H1 (cell line): ENCODE results near the gene C6orf120. TPM values are rescaled to one million over a fixed set of nuclear protein-coding genes. Genes with fewer than 3 reads are reported as not detected.

ENCODE experiments used
- CTCF ChIA-PET: fragments of 300-600 bp; sonication (Branson Sonifier 250); formaldehyde crosslinking; loops from one replicate; lab custom pipeline; 2021; ENCODE audit not compliant: partially characterized antibody; lab: Charles Lee
- POLR2A ChIA-PET: fragments of 300-600 bp; sonication (Branson Sonifier 250); formaldehyde crosslinking; loops from one replicate; lab custom pipeline; 2021; ENCODE audit warnings: inconsistent platforms; ENCODE audit not compliant: partially characterized antibody; lab: Charles Lee
- DNase-seq, 2 experiments: peaks; one replicate each; pipeline versions ENCODE4 v3.0.0 to v3.0.0-alpha.2; 2010 to 2022; ENCODE audit warnings: low spot score in 2 of 2, low read depth in 1 of 2, mixed read lengths in 1 of 2
- FAIRE-seq: peaks from 2 replicates; lab custom pipeline; 2011; peaks lifted over from hg19 to GRCh38; lab: Jason Lieb, UNC
- H2AFZ ChIP-seq: 2 replicates; pipeline ENCODE4 v1.8.1; 2012; ENCODE audit warnings: low read length, inconsistent platforms
- H2AK5ac ChIP-seq: 2 replicates; pipeline ENCODE4 v1.6.1; 2013; ENCODE audit warnings: low read depth, low read length
- H2BK120ac ChIP-seq: replicated peaks from 2 replicates; pipeline ENCODE3; 2013; ENCODE audit warnings: low read depth, low read length, inconsistent platforms
- H2BK12ac ChIP-seq: 2 replicates; pipeline ENCODE4 v1.6.1; 2013; ENCODE audit warnings: low read depth, low read length
- H2BK15ac ChIP-seq: 2 replicates; pipeline ENCODE4 v1.6.1; 2013; ENCODE audit warnings: low read length
- H2BK20ac ChIP-seq: 2 replicates; pipeline ENCODE4 v1.6.1; 2013; ENCODE audit warnings: low read length
- H2BK5ac ChIP-seq: 2 replicates; pipeline ENCODE4 v1.6.1; 2013; ENCODE audit warnings: low read depth, low read length
- H3K14ac ChIP-seq: 2 replicates; pipeline ENCODE4 v1.6.1; 2013; ENCODE audit warnings: inconsistent platforms; ENCODE audit not compliant: insufficient read length
- H3K18ac ChIP-seq: 2 replicates; pipeline ENCODE4 v1.6.1; 2013; ENCODE audit warnings: low read length; ENCODE audit errors: extremely low read depth
- H3K23ac ChIP-seq: 2 replicates; pipeline ENCODE4 v1.6.1; 2013; ENCODE audit warnings: inconsistent platforms; ENCODE audit not compliant: insufficient read length
- H3K23me2 ChIP-seq: 2 replicates; pipeline ENCODE4 v1.6.1; 2013; ENCODE audit warnings: low read depth, low read length
- H3K27ac ChIP-seq: 2 replicates; pipeline ENCODE4 v1.6.1; 2011; ENCODE audit warnings: low read depth, low read length, inconsistent platforms
- H3K27me3 ChIP-seq, 4 experiments: replicated peaks in 1 of 4; 1 replicate in 1 of 4; 2 replicates in 3 of 4; pipeline versions ENCODE4 v1.6.1 to v1.8.1; 2011 to 2013; ENCODE audit warnings: low read length in 3 of 4, mild to moderate bottlenecking in 3 of 4, inconsistent platforms in 2 of 4, mixed read lengths in 2 of 4, moderate library complexity in 1 of 4; ENCODE audit not compliant: control insufficient read depth in 3 of 4, insufficient read depth in 3 of 4; ENCODE audit errors: extremely low read depth in 1 of 4
- H3K36me3 ChIP-seq, 4 experiments: 2 replicates each; pipeline versions ENCODE4 v1.6.1 to v1.8.1; 2011 to 2013; ENCODE audit warnings: mild to moderate bottlenecking in 4 of 4, low read length in 3 of 4, moderate library complexity in 2 of 4, control low read depth in 1 of 4, inconsistent platforms in 1 of 4; ENCODE audit not compliant: insufficient read depth in 4 of 4, control insufficient read depth in 2 of 4
- H3K4ac ChIP-seq: replicated peaks from 2 replicates; pipeline ENCODE3; 2013; ENCODE audit warnings: low read length, low read depth, mixed read lengths, inconsistent platforms; ENCODE audit not compliant: insufficient read length
- H3K4me1 ChIP-seq, 4 experiments: replicated peaks in 1 of 4; 1 replicate in 1 of 4; 2 replicates in 3 of 4; pipeline versions ENCODE4 v1.6.1 to v1.8.1; 2011 to 2013; ENCODE audit warnings: low read length in 3 of 4, inconsistent platforms in 2 of 4, mixed read lengths in 1 of 4; ENCODE audit not compliant: insufficient read depth in 4 of 4, control insufficient read depth in 3 of 4
- H3K4me2 ChIP-seq, 2 experiments: 2 replicates each; pipeline versions ENCODE4 v1.6.1 to v1.8.1; 2011 to 2013; ENCODE audit warnings: low read depth in 2 of 2, low read length in 2 of 2, control low read depth in 1 of 2, inconsistent platforms in 1 of 2, mild to moderate bottlenecking in 1 of 2; ENCODE audit not compliant: insufficient read depth in 1 of 2
- H3K4me3 ChIP-seq, 4 experiments: fragments of 200-600, 300-600 bp in 1 of 4; sonication (generic), shearing (Covaris generic), sonication (Bioruptor Twin) in 1 of 4; 2 replicates each; pipeline versions ENCODE4 v1.5.1 to v1.8.1; 2011 to 2016; ENCODE audit warnings: low read length in 4 of 4, low read depth in 3 of 4, control low read depth in 2 of 4, inconsistent platforms in 2 of 4, mild to moderate bottlenecking in 2 of 4, mixed read lengths in 1 of 4, moderate library complexity in 1 of 4; ENCODE audit not compliant: insufficient read depth in 2 of 4; ENCODE audit errors: extremely low read depth in 1 of 4
- H3K56ac ChIP-seq: replicated peaks from 2 replicates; pipeline ENCODE3; 2013; ENCODE audit warnings: low read depth, mild to moderate bottlenecking, mixed read lengths, low read length, inconsistent platforms; ENCODE audit not compliant: insufficient read length
- H3K79me1 ChIP-seq: 2 replicates; pipeline ENCODE4 v1.6.1; 2013; ENCODE audit warnings: low read depth, low read length, control low read depth
- H3K79me2 ChIP-seq, 2 experiments: 2 replicates each; pipeline versions ENCODE4 v1.6.1 to v1.8.1; 2012 to 2013; ENCODE audit warnings: low read length in 2 of 2, mild to moderate bottlenecking in 2 of 2, inconsistent platforms in 1 of 2; ENCODE audit not compliant: insufficient read depth in 2 of 2, control insufficient read depth in 1 of 2
- H3K9ac ChIP-seq, 4 experiments: replicated peaks in 1 of 4; 1 replicate in 1 of 4; 2 replicates in 3 of 4; pipeline versions ENCODE4 v1.6.1 to v1.8.1; 2011 to 2013; ENCODE audit warnings: low read depth in 3 of 4, low read length in 3 of 4, control low read depth in 2 of 4, mild to moderate bottlenecking in 2 of 4, moderate library complexity in 2 of 4, inconsistent platforms in 1 of 4; ENCODE audit errors: extremely low read depth in 1 of 4
- H3K9me3 ChIP-seq, 2 experiments: 2 replicates each; pipeline versions ENCODE4 v1.6.1 to v1.8.1; 2012 to 2013; ENCODE audit warnings: mild to moderate bottlenecking in 2 of 2, moderate library complexity in 2 of 2, control low read depth in 1 of 2, inconsistent platforms in 1 of 2, low read depth in 1 of 2, low read length in 1 of 2, mixed read lengths in 1 of 2; ENCODE audit not compliant: insufficient read depth in 2 of 2
- H4K20me1 ChIP-seq, 2 experiments: replicated peaks in 1 of 2; 2 replicates each; pipeline versions ENCODE3 to v1.8.1; 2011 to 2013; ENCODE audit warnings: inconsistent platforms in 2 of 2, low read length in 2 of 2, mild to moderate bottlenecking in 1 of 2; ENCODE audit not compliant: insufficient read depth in 2 of 2, control insufficient read depth in 1 of 2
- H4K5ac ChIP-seq: 2 replicates; pipeline ENCODE4 v1.6.1; 2013; ENCODE audit warnings: low read length, low read depth, mixed read lengths, inconsistent platforms; ENCODE audit not compliant: insufficient read length
- H4K8ac ChIP-seq: 2 replicates; pipeline ENCODE4 v1.8.0; 2013; ENCODE audit warnings: mild to moderate bottlenecking, moderate library complexity, low read length, inconsistent platforms; ENCODE audit not compliant: insufficient read depth; ENCODE audit errors: extremely low read depth
- H4K91ac ChIP-seq: replicated peaks from 2 replicates; pipeline ENCODE3; 2013; ENCODE audit warnings: low read length, mixed read lengths, inconsistent platforms; ENCODE audit not compliant: insufficient read length
- CHD2 ChIP-seq: IDR thresholded peaks from 2 replicates; pipeline ENCODE4 v1.6.1; 2012; ENCODE audit warnings: low read length, improper control_type of control experiment
- HDAC2 ChIP-seq, 2 experiments: fragments of 300-600 bp in 1 of 2; sonication (generic) in 1 of 2; IDR thresholded peaks; 2 replicates each; pipeline ENCODE4 v1.6.1; 2011 to 2012; ENCODE audit warnings: low read depth in 2 of 2, low read length in 2 of 2, mild to moderate bottlenecking in 2 of 2, moderate library complexity in 2 of 2, borderline replicate concordance in 1 of 2, inconsistent platforms in 1 of 2
- NANOG ChIP-seq: IDR thresholded peaks from 2 replicates; pipeline ENCODE4 v1.6.1; 2011; ENCODE audit warnings: low read length, low read depth, mild to moderate bottlenecking, inconsistent platforms; ENCODE audit not compliant: insufficient read depth, poor library complexity, severe bottlenecking
- SIN3A ChIP-seq, 2 experiments: IDR thresholded peaks in 1 of 2; conservative IDR thresholded peaks in 1 of 2; 2 replicates each; pipeline ENCODE4 v1.6.1; 2011 to 2012; ENCODE audit warnings: low read length in 2 of 2, improper control_type of control experiment in 1 of 2, low read depth in 1 of 2, mild to moderate bottlenecking in 1 of 2
- SP1 ChIP-seq: IDR thresholded peaks from 2 replicates; pipeline ENCODE4 v1.6.1; 2011; ENCODE audit warnings: low read depth, low read length
- WGBS, 2 experiments: shearing (Covaris generic) in 1 of 2; methylation state at CpG; one replicate each; pipeline versions ENCODE4 v1.1.6 to v1.1.7; 2013 to 2015; ENCODE audit warnings: low lambda C conversion rate in 2 of 2, mixed read lengths in 2 of 2, inconsistent platforms in 1 of 2, low coverage in 1 of 2, missing lambda C conversion rate in 1 of 2; ENCODE audit not compliant: insufficient replicate concordance in 2 of 2, insufficient coverage in 1 of 2, insufficient read length in 1 of 2; ENCODE audit errors: extremely low coverage in 1 of 2, missing lambda C conversion rate in 1 of 2; 5-methylcytosine and 5-hydroxymethylcytosine counted together
- polyA plus RNA-seq, 7 experiments: library from polyadenylated mRNA; depleted of rRNA in 3 of 7; stranded (reverse) in 5 of 7; unstranded in 2 of 7; fragments of >200 nt in 5 of 7; fragments of 200-250 nt in 2 of 7; gene quantifications; 1 replicate in 5 of 7; 2 replicates in 1 of 7; 4 replicates in 1 of 7; pipeline versions ENCODE4 v1.2.1 to v1.2.3, GENCODE V29; 2011 to 2013; ENCODE audit warnings: missing spikeins in 2 of 7, mixed read lengths in 2 of 7
- total RNA-seq: library from RNA; stranded (reverse); fragmentation: NEBNext Ultra II Directional; extraction: Animal tissue kit (Norgen Biotek cat#: 25700); gene quantifications from 2 replicates; pipeline ENCODE4 v1.2.1, GENCODE V29; 2021

C6orf120 gene
- total and polyA plus RNA-seq, 2 of the 8 experiments (the other 6 are each of a cell fraction or from before 2014, with no cell fraction given) = 16.2 to 30.6 TPM

DNA sequence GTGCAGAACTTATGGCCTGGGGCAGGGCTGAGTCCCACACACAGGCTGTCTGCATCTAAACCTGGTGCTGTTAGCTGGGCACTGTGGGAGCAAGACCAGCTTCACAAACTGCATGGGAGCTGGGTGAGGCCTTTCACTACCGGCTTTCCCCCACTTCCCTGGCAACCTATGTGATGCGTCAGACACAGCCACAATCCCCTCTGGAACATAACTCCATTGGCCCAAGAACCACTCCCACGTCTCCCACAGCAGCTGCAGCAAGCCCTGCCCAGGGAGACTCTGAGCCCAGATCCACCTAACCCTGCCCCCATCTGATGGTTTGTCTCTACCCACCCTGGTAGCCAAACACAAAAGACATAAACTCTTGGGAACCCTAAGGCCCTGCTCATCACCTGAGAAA, 9.4 kb upstream of the C6orf120 start:
- Histone ChIP-seq H3K9ac (no peak overlapping the region), H2BK5ac (no peak overlapping the region; the same call in 1 of the 2 replicates), H3K14ac (no peak overlapping the region), H3K36me3 (peaks cover 0 to 27% (median 11%) of the 10 kb centered on the region in 4 experiments; a peak in 6 of 8 replicates), H3K4me3 (no peak overlapping the region), H2AK5ac (no peak overlapping the region), H2BK15ac (no peak overlapping the region), H3K27me3 (no peaks in the 10 kb centered on the region), H2AFZ (no peak overlapping the region), H2BK20ac (no peak overlapping the region), H2BK12ac (no peak overlapping the region), H3K4ac (no peak overlapping the region), H4K91ac (no peak overlapping the region), H3K79me2 (peaks cover 3 to 63% of the 10 kb centered on the region in 2 experiments), H3K9me3 (no peaks in the 10 kb centered on the region; a peak in 1 of 4 replicates), H3K18ac (no peak overlapping the region), H3K4me2 (no peak overlapping the region), H2BK120ac (no peak overlapping the region), H4K8ac (no peak overlapping the region), H4K5ac (no peak overlapping the region), H3K23me2 (no peaks in the 10 kb centered on the region), H3K27ac (no peak overlapping the region), H3K4me1 (no peaks in the 10 kb centered on the region), H3K79me1 (peaks cover 13% of the 10 kb centered on the region), H3K56ac (no peak overlapping the region), H3K23ac (no peak overlapping the region), H4K20me1 (peaks cover 2 to 4% of the 10 kb centered on the region in 2 experiments)
- CTCF ChIA-PET = interaction anchor here (1.3 kb wide), 1 partner anchor 15 kb away, joined by 6 read pairs; no protein-coding TSS in a partner anchor
- POLR2A ChIA-PET = interaction anchor here (0.5 to 2.8 kb wide), 4 partner anchors 8 to 19 kb away, joined by 4 to 16 read pairs (median 6); partner anchors contain the start of genes C6orf120 and WDR27
- DNase-seq (no peak), FAIRE-seq (no peak)
- 93% methylated on average over 3 of the region's 3 CpGs; no CpG with 5 or more reads in 1 of the 2 experiments for WGBS, 2 experiments
- TF ChIP-seq SP1 (no peak), NANOG (no peak), HDAC2 (IDR thresholded peaks at IDR 0.05; ENCODE audit: borderline replicate concordance in 1 of 2, low read depth in 2 of 2, low read length in 2 of 2) (no peak), CHD2 (no peak), SIN3A (conservative IDR thresholded peaks at IDR 0.05 in 1 of 2, IDR thresholded peaks at IDR 0.05 in 1 of 2; ENCODE audit: low read depth in 1 of 2, low read length in 2 of 2) (no peak)
